RWPE2 (cell line): ENCODE data around the gene GTF2I.
"Not testable (repeated sequence)": the region's sequence is repeated elsewhere in the genome, so short reads cannot be mapped to it uniquely, and the experiment has no call there.

Experiments used
- ATAC-seq: fragments of 200-7000 bp; cut with Tn5 transposase; 3 replicates; pipeline ENCODE4 v1.9.1; 2021; ENCODE audit warnings: low read depth
- DNase-seq: peaks from one replicate; pipeline ENCODE4 v3.0.0-alpha.2; 2020; ENCODE audit warnings: low spot score
- H3K27ac ChIP-seq: fragments of 450-650 bp; 2 replicates; pipeline ENCODE4 v1.5.1; 2017; ENCODE audit warnings: mild to moderate bottlenecking; ENCODE audit not compliant: poor library complexity, severe bottlenecking
- H3K27me3 ChIP-seq: fragments of 250-450 bp; sonication (Bioruptor Pico); 2 replicates; pipeline ENCODE4 v1.5.1; 2021; ENCODE audit warnings: mild to moderate bottlenecking, moderate library complexity; ENCODE audit not compliant: insufficient read depth, poor library complexity, severe bottlenecking
- H3K36me3 ChIP-seq: fragments of 250-450 bp; sonication (Bioruptor Pico); 2 replicates; pipeline ENCODE4 v1.5.1; 2020; ENCODE audit warnings: low read depth, mild to moderate bottlenecking, moderate library complexity
- H3K4me1 ChIP-seq: fragments of 250-450 bp; sonication (Bioruptor Pico); 2 replicates; pipeline ENCODE4 v1.5.1; 2021; ENCODE audit warnings: mild to moderate bottlenecking, moderate library complexity; ENCODE audit not compliant: insufficient read depth, poor library complexity, severe bottlenecking
- H3K4me3 ChIP-seq: fragments of 250-450 bp; sonication (Bioruptor Pico); 2 replicates; pipeline ENCODE4 v1.5.1; 2021; ENCODE audit warnings: mild to moderate bottlenecking, moderate library complexity; ENCODE audit not compliant: severe bottlenecking
- H3K9me3 ChIP-seq: fragments of 250-450 bp; sonication (Bioruptor Pico); 2 replicates; pipeline ENCODE4 v1.5.1; 2021; ENCODE audit warnings: mild to moderate bottlenecking, moderate library complexity; ENCODE audit not compliant: severe bottlenecking
- CTCF ChIP-seq: fragments of 450-650 bp; IDR thresholded peaks from one replicate; pipeline ENCODE4 v1.5.1; 2017; ENCODE audit warnings: mild to moderate bottlenecking, moderate library complexity; ENCODE audit not compliant: poor library complexity, severe bottlenecking

The GTF2I gene

GRCh38 chr7:74656441-74656836 lies 1.1 kb upstream of the GTF2I start:
- Histone ChIP-seq H3K4me1 (peaks cover 21% of the 10 kb centered on the region), H3K36me3 (peaks cover 9% of the 10 kb centered on the region), H3K9me3 (no peaks in the 10 kb centered on the region), H3K27ac (peak overlapping the region; percentile 97), H3K27me3 (no peaks in the 10 kb centered on the region), H3K4me3 (peak overlapping the region; percentile 85)
- ATAC-seq = no peak
- no peak for DNase-seq
- peak; percentile 45 for TF ChIP-seq CTCF

GRCh38 chr7:74656837-74657691 lies 454 bp upstream of the GTF2I start:
- DNase-seq (peak; percentile 99), ATAC-seq (peak; percentile 85)
- peak; percentile 8 for TF ChIP-seq CTCF
- peaks cover 13% of the 10 kb centered on the region for H3K36me3 ChIP-seq
- no peaks in the 10 kb centered on the region for H3K27me3 ChIP-seq
- H3K4me3 ChIP-seq = peak overlapping the region; percentile 85
- peak overlapping the region; percentile 97 for H3K27ac ChIP-seq
- no peaks in the 10 kb centered on the region for H3K9me3 ChIP-seq
- H3K4me1 ChIP-seq = peaks cover 26% of the 10 kb centered on the region

- Histone ChIP-seq H3K4me3 (peak overlapping the region; percentile 85), H3K4me1 (peaks cover 33% of the 10 kb centered on the region), H3K36me3 (peaks cover 17% of the 10 kb centered on the region), H3K27ac (peak overlapping the region; percentile 97), H3K9me3 (no peaks in the 10 kb centered on the region), H3K27me3 (no peaks in the 10 kb centered on the region)
- DNase-seq (peak; percentile 95), ATAC-seq (peak; percentile 73)
- no peak for TF ChIP-seq CTCF
Measured at GRCh38 chr7:74658178-74659004, 873 bp downstream of the GTF2I start.

GRCh38 chr7:74660202-74660601 lies 2.7 kb downstream of the GTF2I start:
- H3K27ac ChIP-seq = peak overlapping the region; percentile 97
- ATAC-seq, H3K9me3 ChIP-seq, H3K4me3 ChIP-seq, DNase-seq, H3K27me3 ChIP-seq: not testable (repeated sequence)
- peaks cover 34% of the 10 kb centered on the region for H3K4me1 ChIP-seq
- peaks cover 31% of the 10 kb centered on the region for H3K36me3 ChIP-seq

- H3K36me3 ChIP-seq = peaks cover 50% of the 10 kb centered on the region
- ATAC-seq, H3K4me3 ChIP-seq, H3K27me3 ChIP-seq, DNase-seq, H3K9me3 ChIP-seq: not testable (repeated sequence)
- H3K27ac ChIP-seq = peak overlapping the region; percentile 97
- peaks cover 31% of the 10 kb centered on the region for H3K4me1 ChIP-seq
Measured at GRCh38 chr7:74661836-74662794, 4.6 kb downstream of the GTF2I start.
